GM12873 (cell line): Measurements from ENCODE around the gene ADAMTS2.

Experiments used
- TF ChIP-seq, protein P1 (sequence below): IDR thresholded peaks from 2 replicates; pipeline ENCODE4 v1.5.1; 2012; ENCODE audit warnings: low read depth, mild to moderate bottlenecking, moderate library complexity, low read length, control low read depth; ENCODE audit not compliant: insufficient read depth; ENCODE audit errors: missing control alignments

The ADAMTS2 gene

GRCh38 chr5:179192891-179193470 lies 152.3 kb downstream of the ADAMTS2 start:
- TF ChIP-seq, protein P1, sequence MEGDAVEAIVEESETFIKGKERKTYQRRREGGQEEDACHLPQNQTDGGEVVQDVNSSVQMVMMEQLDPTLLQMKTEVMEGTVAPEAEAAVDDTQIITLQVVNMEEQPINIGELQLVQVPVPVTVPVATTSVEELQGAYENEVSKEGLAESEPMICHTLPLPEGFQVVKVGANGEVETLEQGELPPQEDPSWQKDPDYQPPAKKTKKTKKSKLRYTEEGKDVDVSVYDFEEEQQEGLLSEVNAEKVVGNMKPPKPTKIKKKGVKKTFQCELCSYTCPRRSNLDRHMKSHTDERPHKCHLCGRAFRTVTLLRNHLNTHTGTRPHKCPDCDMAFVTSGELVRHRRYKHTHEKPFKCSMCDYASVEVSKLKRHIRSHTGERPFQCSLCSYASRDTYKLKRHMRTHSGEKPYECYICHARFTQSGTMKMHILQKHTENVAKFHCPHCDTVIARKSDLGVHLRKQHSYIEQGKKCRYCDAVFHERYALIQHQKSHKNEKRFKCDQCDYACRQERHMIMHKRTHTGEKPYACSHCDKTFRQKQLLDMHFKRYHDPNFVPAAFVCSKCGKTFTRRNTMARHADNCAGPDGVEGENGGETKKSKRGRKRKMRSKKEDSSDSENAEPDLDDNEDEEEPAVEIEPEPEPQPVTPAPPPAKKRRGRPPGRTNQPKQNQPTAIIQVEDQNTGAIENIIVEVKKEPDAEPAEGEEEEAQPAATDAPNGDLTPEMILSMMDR, result no peak

DNA sequence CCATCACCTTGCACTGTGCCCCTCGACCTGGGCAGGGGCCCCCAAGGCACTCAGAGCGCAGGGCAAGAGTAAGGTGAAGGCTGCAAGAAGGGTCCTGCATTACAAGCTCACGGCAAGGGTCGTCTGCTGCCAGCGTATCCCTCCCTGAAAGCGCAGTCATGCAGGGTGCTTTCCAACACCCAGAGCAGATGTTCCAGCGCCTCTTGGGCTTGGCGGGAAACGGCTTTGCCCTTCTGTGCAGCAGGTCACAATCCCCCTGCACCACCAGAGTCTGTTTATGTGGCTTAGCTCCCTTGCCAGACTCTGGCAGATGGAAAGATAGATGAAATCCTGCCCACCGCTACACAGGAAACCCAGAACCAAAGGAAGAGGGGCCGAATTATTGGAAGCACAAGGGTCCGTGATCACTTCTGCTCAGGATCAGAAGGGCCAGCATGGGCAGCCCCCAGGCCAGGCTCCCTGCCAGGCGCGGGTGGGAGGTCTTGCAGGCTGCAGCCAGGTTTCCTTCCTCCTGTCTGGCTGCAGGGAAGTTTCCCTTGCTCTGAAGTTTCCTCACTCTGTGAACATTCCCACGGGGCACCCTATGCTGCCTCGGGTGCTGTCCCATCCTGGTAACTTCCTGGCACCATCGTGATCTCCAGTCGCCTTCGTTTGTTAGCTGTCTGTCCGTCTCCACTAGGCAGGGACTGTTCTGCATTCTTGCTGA lies 152.9 kb downstream of the ADAMTS2 start:
- TF ChIP-seq, protein P1, result no peak

DNA sequence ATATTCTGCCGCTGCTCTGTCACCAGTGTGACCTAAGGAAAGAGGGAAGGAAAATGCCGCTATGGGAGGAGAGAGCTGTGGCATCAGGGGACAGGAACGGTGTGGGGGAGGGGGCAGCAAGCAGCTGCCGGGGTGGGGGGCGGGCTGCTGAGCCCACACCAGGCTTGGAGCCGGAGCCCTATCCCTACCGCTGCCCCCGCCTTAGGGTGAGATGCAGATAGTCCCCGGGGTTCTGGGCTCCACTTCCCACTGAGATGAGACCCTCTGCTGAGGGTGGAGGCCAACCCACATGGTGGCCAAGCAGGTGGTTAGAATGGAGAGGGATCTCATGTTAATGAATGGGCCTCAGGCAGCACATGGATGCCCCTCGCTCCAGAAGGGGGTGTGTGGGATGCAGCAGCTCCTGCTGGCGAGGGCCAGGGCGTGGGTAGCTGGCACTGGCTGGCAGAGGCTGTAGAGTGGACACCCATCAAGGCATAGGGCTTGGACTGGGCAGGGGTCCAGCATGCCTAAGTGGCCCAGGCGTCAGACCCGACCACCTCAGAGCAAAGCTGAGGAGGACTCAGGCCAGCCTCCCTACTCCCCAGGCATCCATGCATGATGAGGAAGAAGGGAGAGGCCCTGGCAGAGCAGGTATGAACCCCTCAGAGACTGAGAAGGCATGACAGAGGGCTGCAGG lies 153.6 kb downstream of the ADAMTS2 start:
- TF ChIP-seq, protein P1, result no peak

- TF ChIP-seq, protein P1, result no peak
These were observed 154.3 kb downstream of the ADAMTS2 start for GRCh38 chr5:179190851-179191505.

DNA sequence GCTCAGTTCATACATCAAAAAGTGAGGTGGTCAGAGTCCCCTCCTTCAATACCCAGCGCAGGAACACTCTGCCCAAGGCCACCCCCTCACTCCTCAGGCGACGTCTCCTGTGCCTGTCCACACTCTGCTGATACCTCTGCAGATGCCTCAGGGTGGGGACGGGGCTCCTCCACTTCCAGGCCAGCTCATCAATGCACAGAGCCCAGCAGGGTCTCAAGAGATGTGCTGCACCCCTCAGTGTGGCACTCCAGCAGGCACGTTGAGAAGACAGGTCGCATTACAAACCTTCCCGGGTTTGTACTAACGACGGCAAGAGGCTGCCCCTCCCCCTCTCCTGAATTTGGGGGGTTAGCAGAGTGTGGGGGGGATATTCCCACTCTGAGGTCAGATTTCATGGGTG lies 156.6 kb downstream of the ADAMTS2 start:
- TF ChIP-seq, protein P1, result no peak

- TF ChIP-seq, protein P1, result no peak
These were observed 157.3 kb downstream of the ADAMTS2 start for GRCh38 chr5:179187681-179188575.

GRCh38 chr5:179187229-179187678 lies 158.0 kb downstream of the ADAMTS2 start:
- TF ChIP-seq, protein P1, result peak; percentile 12
